Measurements from ENCODE around the gene KDM1A.

KDM1A gene

GRCh38 chr1:23090056-23090455, 70.8 kb downstream of the KDM1A start:
- H3K18ac ChIP-seq (ENCODE audit: low read length): no peak overlapping the region
- no peaks in the 10 kb centered on the region for H3K4me1 ChIP-seq (ENCODE audit: control insufficient read depth in 1 of 2, insufficient read depth in 2 of 2, low read length in 2 of 2)
- H3K4me2 ChIP-seq (ENCODE audit: low read length): no peak overlapping the region
- no peak overlapping the region for H2BK5ac ChIP-seq (ENCODE audit: low read depth, low read length, poor library complexity)
- no peak overlapping the region for H3K9ac ChIP-seq (ENCODE audit: low read length)
- no CpG with 5 or more reads among the region's 1 CpG for WGBS (ENCODE audit: extremely low coverage, insufficient coverage, insufficient read length)
- no peak overlapping the region for H3K27ac ChIP-seq (ENCODE audit: low read depth, low read length)
- H4K91ac ChIP-seq (ENCODE audit: low read depth, low read length): no peak overlapping the region
- peaks cover 3% of the 10 kb centered on the region for H3K9me3 ChIP-seq (ENCODE audit: insufficient read depth, low read depth, low read length)
- no peak overlapping the region for H3K4ac ChIP-seq (ENCODE audit: low read depth, low read length)
- no peaks in the 10 kb centered on the region for H3K79me2 ChIP-seq (ENCODE audit: control insufficient read depth, insufficient read depth, low read length, poor library complexity)
- peaks cover 57 to 73% of the 10 kb centered on the region in 2 experiments for H3K36me3 ChIP-seq (ENCODE audit: control insufficient read depth in 1 of 2, insufficient read depth in 2 of 2, low read length in 2 of 2)
- peak; percentile 66 to 98 for DNase-seq
- H3K23ac ChIP-seq (ENCODE audit: low read length): no peak overlapping the region
- H3K4me3 ChIP-seq (ENCODE audit: low read depth, low read length): no peak overlapping the region
- no peak overlapping the region for H4K8ac ChIP-seq (ENCODE audit: low read depth, low read length)
- no peak overlapping the region for H2AK5ac ChIP-seq (ENCODE audit: low read length)
- H3K79me1 ChIP-seq (ENCODE audit: low read length): no peaks in the 10 kb centered on the region
- H4K12ac ChIP-seq (ENCODE audit: low read depth, low read length): no peak overlapping the region
- H3K14ac ChIP-seq (ENCODE audit: low read length): no peak overlapping the region
- H2AFZ ChIP-seq (ENCODE audit: insufficient read depth, low read length, poor library complexity): no peak overlapping the region
- H2BK120ac ChIP-seq (ENCODE audit: insufficient read depth, low read length, poor library complexity): no peak overlapping the region
- no peak overlapping the region for H2BK12ac ChIP-seq (ENCODE audit: low read length)
- H3K27me3 ChIP-seq (ENCODE audit: insufficient read depth, low read length): no peaks in the 10 kb centered on the region

- Histone ChIP-seq H3K14ac (ENCODE audit: low read length) (no peak overlapping the region), H3K79me2 (ENCODE audit: control insufficient read depth, insufficient read depth, low read length, poor library complexity) (no peaks in the 10 kb centered on the region), H3K36me3 (ENCODE audit: control insufficient read depth in 1 of 2, insufficient read depth in 2 of 2, low read length in 2 of 2) (peaks cover 46 to 61% of the 10 kb centered on the region in 2 experiments), H2BK5ac (ENCODE audit: low read depth, low read length, poor library complexity) (no peak overlapping the region), H2AFZ (ENCODE audit: insufficient read depth, low read length, poor library complexity) (no peak overlapping the region), H3K27ac (ENCODE audit: low read depth, low read length) (no peak overlapping the region), H4K12ac (ENCODE audit: low read depth, low read length) (no peak overlapping the region), H3K9ac (ENCODE audit: low read length) (peak overlapping the region; percentile 41), H2AK5ac (ENCODE audit: low read length) (no peak overlapping the region), H4K91ac (ENCODE audit: low read depth, low read length) (no peak overlapping the region), H3K4me3 (ENCODE audit: low read depth, low read length) (no peak overlapping the region), H3K18ac (ENCODE audit: low read length) (no peak overlapping the region), H2BK120ac (ENCODE audit: insufficient read depth, low read length, poor library complexity) (no peak overlapping the region), H2BK12ac (ENCODE audit: low read length) (no peak overlapping the region), H4K8ac (ENCODE audit: low read depth, low read length) (no peak overlapping the region), H3K9me3 (ENCODE audit: insufficient read depth, low read depth, low read length) (peaks cover 3% of the 10 kb centered on the region), H3K4me1 (ENCODE audit: control insufficient read depth in 1 of 2, insufficient read depth in 2 of 2, low read length in 2 of 2) (no peaks in the 10 kb centered on the region), H3K4me2 (ENCODE audit: low read length) (no peak overlapping the region), H3K27me3 (ENCODE audit: insufficient read depth, low read length) (no peaks in the 10 kb centered on the region), H3K4ac (ENCODE audit: low read depth, low read length) (no peak overlapping the region), H3K23ac (ENCODE audit: low read length) (no peak overlapping the region), H3K79me1 (ENCODE audit: low read length) (no peaks in the 10 kb centered on the region)
- no peak for DNase-seq
- no CpG with 5 or more reads among the region's 7 CpGs for WGBS (ENCODE audit: extremely low coverage, insufficient coverage, insufficient read length)
Measured at GRCh38 chr1:23091545-23091944, 72.3 kb downstream of the KDM1A start.

GRCh38 chr1:23092447-23092846, 73.2 kb downstream of the KDM1A start:
- Histone ChIP-seq H2BK5ac (ENCODE audit: low read depth, low read length, poor library complexity) (no peak overlapping the region), H3K79me1 (ENCODE audit: low read length) (no peaks in the 10 kb centered on the region), H4K8ac (ENCODE audit: low read depth, low read length) (no peak overlapping the region), H3K4ac (ENCODE audit: low read depth, low read length) (no peak overlapping the region), H3K9ac (ENCODE audit: low read length) (no peak overlapping the region), H3K23ac (ENCODE audit: low read length) (no peak overlapping the region), H2AFZ (ENCODE audit: insufficient read depth, low read length, poor library complexity) (no peak overlapping the region), H3K4me3 (ENCODE audit: low read depth, low read length) (no peak overlapping the region), H4K91ac (ENCODE audit: low read depth, low read length) (no peak overlapping the region), H3K27me3 (ENCODE audit: insufficient read depth, low read length) (no peaks in the 10 kb centered on the region), H3K79me2 (ENCODE audit: control insufficient read depth, insufficient read depth, low read length, poor library complexity) (no peaks in the 10 kb centered on the region), H3K27ac (ENCODE audit: low read depth, low read length) (no peak overlapping the region), H3K18ac (ENCODE audit: low read length) (no peak overlapping the region), H4K12ac (ENCODE audit: low read depth, low read length) (no peak overlapping the region), H3K4me1 (ENCODE audit: control insufficient read depth in 1 of 2, insufficient read depth in 2 of 2, low read length in 2 of 2) (no peaks in the 10 kb centered on the region), H3K14ac (ENCODE audit: low read length) (no peak overlapping the region), H3K36me3 (ENCODE audit: control insufficient read depth in 1 of 2, insufficient read depth in 2 of 2, low read length in 2 of 2) (peaks cover 42 to 56% of the 10 kb centered on the region in 2 experiments), H2BK120ac (ENCODE audit: insufficient read depth, low read length, poor library complexity) (no peak overlapping the region), H3K9me3 (ENCODE audit: insufficient read depth, low read depth, low read length) (peaks cover 3% of the 10 kb centered on the region), H2AK5ac (ENCODE audit: low read length) (no peak overlapping the region), H2BK12ac (ENCODE audit: low read length) (no peak overlapping the region), H3K4me2 (ENCODE audit: low read length) (no peak overlapping the region)
- no peak for DNase-seq
- WGBS (ENCODE audit: extremely low coverage, insufficient coverage, insufficient read length): no CpG with 5 or more reads among the region's 12 CpGs

GRCh38 chr1:23097316-23097715, 78.0 kb downstream of the KDM1A start:
- Histone ChIP-seq H3K4me1 (ENCODE audit: control insufficient read depth in 1 of 2, insufficient read depth in 2 of 2, low read length in 2 of 2) (peaks cover 5 to 8% of the 10 kb centered on the region in 2 experiments), H3K27ac (ENCODE audit: low read depth, low read length) (no peak overlapping the region), H3K23ac (ENCODE audit: low read length) (peak overlapping the region; percentile 54), H3K4me3 (ENCODE audit: low read depth, low read length) (no peak overlapping the region), H2AFZ (ENCODE audit: insufficient read depth, low read length, poor library complexity) (no peak overlapping the region), H4K8ac (ENCODE audit: low read depth, low read length) (no peak overlapping the region), H3K14ac (ENCODE audit: low read length) (no peak overlapping the region), H3K27me3 (ENCODE audit: insufficient read depth, low read length) (no peaks in the 10 kb centered on the region), H3K36me3 (ENCODE audit: control insufficient read depth in 1 of 2, insufficient read depth in 2 of 2, low read length in 2 of 2) (peaks cover 11 to 20% of the 10 kb centered on the region in 2 experiments), H2AK5ac (ENCODE audit: low read length) (no peak overlapping the region), H2BK120ac (ENCODE audit: insufficient read depth, low read length, poor library complexity) (no peak overlapping the region), H2BK5ac (ENCODE audit: low read depth, low read length, poor library complexity) (no peak overlapping the region), H3K79me2 (ENCODE audit: control insufficient read depth, insufficient read depth, low read length, poor library complexity) (no peaks in the 10 kb centered on the region), H4K91ac (ENCODE audit: low read depth, low read length) (no peak overlapping the region), H3K4me2 (ENCODE audit: low read length) (no peak overlapping the region), H3K9ac (ENCODE audit: low read length) (no peak overlapping the region), H3K79me1 (ENCODE audit: low read length) (peaks cover 1% of the 10 kb centered on the region), H3K4ac (ENCODE audit: low read depth, low read length) (no peak overlapping the region), H3K9me3 (ENCODE audit: insufficient read depth, low read depth, low read length) (no peaks in the 10 kb centered on the region), H3K18ac (ENCODE audit: low read length) (no peak overlapping the region), H2BK12ac (ENCODE audit: low read length) (no peak overlapping the region), H4K12ac (ENCODE audit: low read depth, low read length) (no peak overlapping the region)
- WGBS (ENCODE audit: extremely low coverage, insufficient coverage, insufficient read length): no CpG with 5 or more reads among the region's 6 CpGs
- DNase-seq: peak; percentile 82 to 95

All from trophoblast cell (in vitro differentiated cells and primary cell).